HepG2 (cell line): ENCODE measurements around the gene CCDC33. TPM values are rescaled to one million over a fixed set of nuclear protein-coding genes. Genes with fewer than 3 reads are reported as not detected.

ENCODE experiments used
- ATAC-seq: fragments of 200-7000 bp; cut with Tn5 transposase; 3 replicates; pipeline ENCODE4 v1.9.1; 2020; ENCODE audit warnings: mild to moderate bottlenecking, moderate library complexity
- BruUV-seq: library from RNA; stranded (reverse); fragments of 400-500 nt; replicated peaks from 2 replicates; lab custom pipeline; 2021; lab: Mats Ljungman, UMichigan
- CTCF ChIA-PET: fragments of 300-600 bp; formaldehyde crosslinking; extraction: SDS; loops from one replicate; lab custom pipeline; 2021; ENCODE audit warnings: low total read pairs, inconsistent platforms, low intra/inter-chr PET ratio; lab: Yijun Ruan, JAX
- POLR2A ChIA-PET: fragments of 350-600 bp; sonication (Branson Sonifier 250); formaldehyde crosslinking; loops from one replicate; lab custom pipeline; 2020; ENCODE audit warnings: antibody characterized with exemption, inconsistent platforms; lab: Yijun Ruan, JAX
- DNase-seq: peaks from one replicate; pipeline ENCODE4 v3.0.0-alpha.2; 2015; ENCODE audit warnings: low spot score
- FAIRE-seq: peaks from 3 replicates; lab custom pipeline; 2011; peaks lifted over from hg19 to GRCh38; lab: Jason Lieb, UNC
- H2AFZ ChIP-seq: one replicate; pipeline ENCODE4 v1.6.1; 2011; ENCODE audit warnings: low read length, inconsistent platforms
- H3K27ac ChIP-seq: fragments of 300-600 bp; 3 replicates; pipeline ENCODE4 v1.8.0; 2011; ENCODE audit warnings: mixed run types, mild to moderate bottlenecking, mixed read lengths, low read length, inconsistent platforms; ENCODE audit not compliant: insufficient read depth; ENCODE audit errors: extremely low read length
- H3K27me3 ChIP-seq, 2 experiments: fragments of 200-600 bp in 1 of 2; 2 replicates in 1 of 2; 3 replicates in 1 of 2; pipeline versions ENCODE4 v1.6.0 to v1.8.0; 2011; ENCODE audit warnings: low read length in 2 of 2, mild to moderate bottlenecking in 2 of 2, moderate library complexity in 2 of 2, inconsistent platforms in 1 of 2; ENCODE audit not compliant: insufficient read depth in 2 of 2, control insufficient read depth in 1 of 2
- H3K36me3 ChIP-seq, 2 experiments: fragments of 200-600 bp in 1 of 2; replicated peaks in 1 of 2; 2 replicates in 1 of 2; 3 replicates in 1 of 2; pipeline versions ENCODE4 v1.5.1 to v1.8.0; 2011; ENCODE audit warnings: low read length in 2 of 2, inconsistent platforms in 1 of 2; ENCODE audit not compliant: insufficient read depth in 2 of 2, control insufficient read depth in 1 of 2
- H3K4me1 ChIP-seq: 2 replicates; pipeline ENCODE4 v1.5.1; 2012; ENCODE audit warnings: low read length, inconsistent platforms; ENCODE audit not compliant: insufficient read depth
- H3K4me2 ChIP-seq: 2 replicates; pipeline ENCODE4 v1.6.0; 2011; ENCODE audit warnings: low read depth, low read length, inconsistent platforms
- H3K4me3 ChIP-seq, 3 experiments: fragments of 200-600 bp in 1 of 3; sonication (generic), shearing (Covaris generic) in 1 of 3; replicated peaks in 1 of 3; 2 replicates each; pipeline ENCODE4 v1.5.1; 2011 to 2016; ENCODE audit warnings: low read length in 3 of 3, inconsistent platforms in 2 of 3, low read depth in 2 of 3, mild to moderate bottlenecking in 2 of 3, control low read depth in 1 of 3, mixed read lengths in 1 of 3; ENCODE audit not compliant: insufficient read depth in 1 of 3
- H3K79me2 ChIP-seq: one replicate; pipeline ENCODE4 v1.6.1; 2011; ENCODE audit warnings: low read length, inconsistent platforms; ENCODE audit not compliant: insufficient read depth
- H3K9ac ChIP-seq: 2 replicates; pipeline ENCODE4 v1.6.0; 2011; ENCODE audit warnings: mild to moderate bottlenecking, low read depth, low read length, inconsistent platforms; ENCODE audit not compliant: insufficient read depth
- H3K9me3 ChIP-seq: 2 replicates; pipeline ENCODE4 v1.5.1; 2012; ENCODE audit warnings: mild to moderate bottlenecking, low read length
- H4K20me1 ChIP-seq: 2 replicates; pipeline ENCODE4 v1.6.0; 2011; ENCODE audit warnings: inconsistent platforms, mild to moderate bottlenecking, low read length, moderate library complexity; ENCODE audit not compliant: insufficient read depth
- ATRX ChIP-seq: sonication (generic); formaldehyde crosslinking; IDR thresholded peaks from 2 replicates; pipeline ENCODE4 v1.4.0; 2020; ENCODE audit warnings: missing genetic modification reagents, borderline replicate concordance
- CBX5 ChIP-seq: sonication (generic); formaldehyde crosslinking; IDR thresholded peaks from 2 replicates; pipeline ENCODE4 v1.4.0; 2020; ENCODE audit warnings: missing genetic modification reagents, borderline replicate concordance
- SATB2 ChIP-seq: sonication (generic); formaldehyde crosslinking; IDR thresholded peaks from 2 replicates; pipeline ENCODE4 v1.5.0; 2020; ENCODE audit warnings: missing genetic modification reagents
- TOE1 ChIP-seq: sonication (generic); formaldehyde crosslinking; IDR thresholded peaks from 2 replicates; pipeline ENCODE4 v1.4.0; 2020; ENCODE audit warnings: mild to moderate bottlenecking, missing genetic modification reagents
- WGBS: methylation state at CpG from one replicate; pipeline ENCODE4 v1.1.6; 2017; ENCODE audit warnings: low lambda C conversion rate; 5-methylcytosine and 5-hydroxymethylcytosine counted together
- in situ Hi-C: cut with HindIII; loops from 2 replicates; pipeline ENCODE4 v1.10.0; 2017; ENCODE audit warnings: low pct_unique_long_range_greater_than_20kb; ENCODE audit not compliant: extremely low pct_ligation_motif_present
- intact Hi-C: fragments of 100-400 bp; cut with micrococcal nuclease; formaldehyde crosslinking; loops from one replicate; pipeline ENCODE4 v1.10.0; 2022; ENCODE audit not compliant: unreplicated experiment
- polyA plus RNA-seq, 8 experiments: library from polyadenylated mRNA; depleted of rRNA in 3 of 8; stranded (reverse) in 7 of 8; unstranded in 1 of 8; fragments of >200 nt; fragmentation: Illumina TruSeq in 4 of 8; extraction: Trizol in 4 of 8; gene quantifications; 2 replicates each; pipeline versions ENCODE4 v1.2.1 to v1.2.3, GENCODE V29; 2011 to 2016; ENCODE audit warnings: low read depth in 4 of 8, missing spikeins in 1 of 8, mixed read lengths in 1 of 8; ENCODE audit not compliant: insufficient read depth in 1 of 8
- total RNA-seq, 5 experiments: library from RNA; depleted of rRNA; stranded (reverse); fragments of >200 nt; fragmentation: Illumina TruSeq; extraction: Trizol; gene quantifications; 2 replicates each; pipeline ENCODE4 v1.2.3, GENCODE V29; 2016; ENCODE audit warnings: low read depth in 1 of 5
- TF ChIP-seq, protein P1 (sequence below): IDR thresholded peaks from 2 replicates; pipeline ENCODE4 v1.6.1; 2016; ENCODE audit warnings: mild to moderate bottlenecking, missing biosample characterization, missing genetic modification reagents

CCDC33 gene
- total and polyA plus RNA-seq, 2 of the 13 experiments (the other 11 are each of a cell fraction or from before 2014, with no cell fraction given) = 0.30 TPM; not detected in 1

- DNase-seq = no peak
- Histone ChIP-seq H2AFZ (no peak overlapping the region), H3K79me2 (no peaks in the 10 kb centered on the region), H3K4me3 (no peak overlapping the region), H3K27me3 (peaks cover 7 to 9% of the 10 kb centered on the region in 2 experiments; a peak in 3 of 5 replicates), H4K20me1 (no peaks in the 10 kb centered on the region), H3K9ac (no peak overlapping the region), H3K9me3 (no peaks in the 10 kb centered on the region), H3K4me1 (peaks cover 10% of the 10 kb centered on the region), H3K36me3 (no peaks in the 10 kb centered on the region), H3K4me2 (no peak overlapping the region), H3K27ac (no peak overlapping the region)
- no peak for TF ChIP-seq ATRX (CRISPR knock-in tag)
- TF ChIP-seq TOE1 (CRISPR knock-in tag) = no peak
- POLR2A ChIA-PET = no interaction called here
- no TSS peak for BruUV-seq
- CTCF ChIA-PET = no interaction called here
- WGBS = 27% methylated on average over 11 of the region's 11 CpGs
- FAIRE-seq = no peak
- intact Hi-C loops (no loop called here), in situ Hi-C loops (no loop called here)
- no peak for ATAC-seq
These were observed 15.5 kb upstream of the CCDC33 start for GRCh38 chr15:74220475-74221248.

- intact Hi-C loops = no loop called here
- DNase-seq (no peak), FAIRE-seq (no peak), ATAC-seq (no peak)
- 0 out of 2 replicates have a peak, but pooled peaks cover 4% of the 10 kb centered on the region for H3K4me1 ChIP-seq
- ChIA-PET CTCF (no interaction called here), POLR2A (no interaction called here)
- BruUV-seq = no TSS peak
- 26% methylated on average over 8 of the region's 12 CpGs for WGBS
- no peak overlapping the region for H3K27ac ChIP-seq
- H2AFZ ChIP-seq = no peak overlapping the region
- H3K79me2 ChIP-seq = no peaks in the 10 kb centered on the region
- no peak overlapping the region for H3K4me3 ChIP-seq
- H3K4me2 ChIP-seq = no peak overlapping the region
- H3K9ac ChIP-seq = no peak overlapping the region
- no peaks in the 10 kb centered on the region for H3K36me3 ChIP-seq
- TF ChIP-seq CBX5 (CRISPR knock-in tag) (no peak), SATB2 (CRISPR knock-in tag) (no peak)
- TF ChIP-seq, protein P1, sequence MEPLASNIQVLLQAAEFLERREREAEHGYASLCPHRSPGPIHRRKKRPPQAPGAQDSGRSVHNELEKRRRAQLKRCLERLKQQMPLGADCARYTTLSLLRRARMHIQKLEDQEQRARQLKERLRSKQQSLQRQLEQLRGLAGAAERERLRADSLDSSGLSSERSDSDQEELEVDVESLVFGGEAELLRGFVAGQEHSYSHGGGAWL (CRISPR knock-in tag) = no peak
- TF ChIP-seq, all 625 proteins: peak for 0
- Histone ChIP-seq H3K27me3 (peaks cover 7 to 9% of the 10 kb centered on the region in 2 experiments; a peak in 3 of 5 replicates), H4K20me1 (no peaks in the 10 kb centered on the region), H3K9me3 (no peaks in the 10 kb centered on the region)
- in situ Hi-C loops = no loop called here
These were observed 14.5 kb upstream of the CCDC33 start for GRCh38 chr15:74221399-74222239.
